Measurements from ENCODE around the gene RNF149.

- no peak for TF ChIP-seq CTCF (IDR thresholded peaks at IDR 0.05; ENCODE audit: low read length)
- TF ChIP-seq EZH2 (IDR thresholded peaks at IDR 0.05; ENCODE audit: borderline replicate concordance, low read length) = no peak
Observed at GRCh38 chr2:101356521-101356920, 48.0 kb upstream of the RNF149 start.
